NCI-H1417 (cell line): ENCODE measurements around the gene KCNK7.

Source experiments
- DNase-seq, 3 experiments: peaks; one replicate each; lab custom pipeline; 2025; lab: John Stamatoyannopoulos, UW

KCNK7 gene

GRCh38 chr11:65627202-65627601, 31.6 kb upstream of the KCNK7 start:
- no peak for DNase-seq

GRCh38 chr11:65625628-65626342, 30.2 kb upstream of the KCNK7 start:
- DNase-seq: peak in 2 of 3 experiments; percentile 12 to 17

- DNase-seq: no peak
These were observed 29.5 kb upstream of the KCNK7 start for GRCh38 chr11:65624931-65625627.

DNA sequence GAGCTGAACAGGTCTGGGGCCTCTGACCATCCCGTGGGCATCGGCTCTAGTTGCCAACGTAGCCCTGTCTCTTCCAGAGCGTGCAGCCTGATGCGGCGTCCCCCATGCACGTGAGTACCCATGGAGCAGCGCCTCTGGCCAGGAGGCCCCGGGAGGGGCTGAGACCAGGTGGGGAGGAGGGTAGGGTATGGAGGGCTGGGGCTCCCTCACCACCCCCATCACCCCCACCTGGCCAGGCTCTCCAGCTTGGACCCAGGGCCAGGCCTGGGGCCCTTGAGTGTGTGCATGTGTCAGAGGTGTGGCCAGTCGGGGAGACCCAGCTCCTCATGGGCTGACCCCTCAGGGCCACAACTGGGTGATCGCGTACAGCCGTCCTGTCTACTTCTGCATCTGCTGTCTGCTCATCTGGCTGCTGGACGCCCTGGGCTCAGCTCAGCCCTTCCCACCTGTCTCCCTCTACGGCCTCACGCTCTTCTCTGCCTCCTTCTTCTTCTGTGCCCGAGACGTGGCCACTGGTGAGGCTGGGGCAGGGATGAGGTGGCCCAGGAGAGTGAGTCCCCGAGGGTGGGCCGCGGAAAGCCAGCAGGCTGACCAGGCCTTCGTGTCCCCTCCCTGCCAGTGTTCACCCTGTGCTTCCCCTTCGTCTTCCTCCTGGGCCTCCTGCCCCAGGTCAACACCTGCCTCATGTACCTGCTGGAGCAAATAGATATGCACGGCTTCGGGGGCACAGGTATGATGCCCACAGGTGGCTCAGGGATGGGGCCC, 28.4 kb upstream of the KCNK7 start:
- DNase-seq: no peak

GRCh38 chr11:65623177-65623576, 27.6 kb upstream of the KCNK7 start:
- no peak for DNase-seq

DNA sequence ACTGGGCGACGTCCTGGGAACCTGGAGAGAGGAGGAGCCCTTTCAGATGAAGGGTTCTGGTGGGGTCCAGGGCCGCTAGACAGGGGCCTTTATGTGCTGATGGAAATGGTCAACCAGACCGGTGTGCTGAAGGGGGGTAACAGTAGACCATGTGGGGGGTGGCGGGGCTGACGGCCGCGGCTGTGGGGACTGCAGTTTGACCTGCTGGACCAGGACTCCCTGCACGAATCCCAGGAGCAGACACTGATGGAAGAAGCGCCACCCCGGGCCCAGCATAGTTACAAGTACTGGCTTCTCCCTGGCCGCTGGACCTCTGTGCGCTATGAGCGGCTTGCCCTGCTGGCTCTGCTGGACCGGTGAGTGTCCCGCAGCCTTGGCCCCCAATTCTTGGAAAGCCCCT, 26.4 kb upstream of the KCNK7 start:
- no peak for DNase-seq

GRCh38 chr11:65621460-65621859, 25.9 kb upstream of the KCNK7 start:
- DNase-seq: no peak

- DNase-seq: no peak
These were observed 25.1 kb upstream of the KCNK7 start for GRCh38 chr11:65620666-65621065.

GRCh38 chr11:65619281-65619928, 23.8 kb upstream of the KCNK7 start:
- DNase-seq: no peak

GRCh38 chr11:65618763-65619162, 23.2 kb upstream of the KCNK7 start:
- no peak for DNase-seq

DNA sequence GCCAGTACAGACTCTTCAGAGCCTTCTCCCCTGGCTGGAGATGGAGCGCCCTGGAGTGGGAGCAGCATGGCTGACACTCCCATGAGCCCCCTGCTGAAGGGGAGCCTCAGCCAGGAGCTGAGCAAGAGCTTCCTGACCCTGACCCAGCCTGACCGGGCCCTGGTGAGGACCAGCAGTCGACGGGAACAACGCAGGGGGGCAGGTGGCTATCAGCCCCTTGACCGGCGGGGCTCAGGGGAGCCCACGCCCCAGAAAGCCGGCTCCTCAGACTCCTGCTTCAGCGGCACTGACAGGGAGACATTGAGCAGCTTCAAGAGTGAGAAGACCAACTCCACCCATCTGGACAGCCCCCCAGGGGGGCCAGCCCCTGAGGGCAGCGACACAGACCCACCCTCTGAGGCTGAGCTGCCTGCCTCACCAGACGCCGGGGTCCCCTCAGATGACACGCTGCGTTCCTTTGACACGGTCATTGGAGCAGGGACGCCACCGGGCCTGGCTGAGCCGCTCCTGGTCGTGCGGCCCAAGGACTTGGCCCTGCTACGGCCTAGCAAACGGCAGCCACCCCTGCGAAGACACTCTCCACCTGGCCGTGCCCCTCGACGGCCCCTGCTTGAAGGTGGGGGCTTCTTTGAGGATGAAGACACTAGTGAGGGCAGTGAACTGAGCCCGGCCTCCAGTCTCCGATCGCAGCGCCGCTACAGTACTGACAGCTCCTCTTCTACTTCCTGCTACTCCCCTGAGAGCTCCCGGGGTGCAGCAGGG, 22.6 kb upstream of the KCNK7 start:
- DNase-seq: no peak

GRCh38 chr11:65617136-65617850, 21.7 kb upstream of the KCNK7 start:
- DNase-seq: no peak

DNA sequence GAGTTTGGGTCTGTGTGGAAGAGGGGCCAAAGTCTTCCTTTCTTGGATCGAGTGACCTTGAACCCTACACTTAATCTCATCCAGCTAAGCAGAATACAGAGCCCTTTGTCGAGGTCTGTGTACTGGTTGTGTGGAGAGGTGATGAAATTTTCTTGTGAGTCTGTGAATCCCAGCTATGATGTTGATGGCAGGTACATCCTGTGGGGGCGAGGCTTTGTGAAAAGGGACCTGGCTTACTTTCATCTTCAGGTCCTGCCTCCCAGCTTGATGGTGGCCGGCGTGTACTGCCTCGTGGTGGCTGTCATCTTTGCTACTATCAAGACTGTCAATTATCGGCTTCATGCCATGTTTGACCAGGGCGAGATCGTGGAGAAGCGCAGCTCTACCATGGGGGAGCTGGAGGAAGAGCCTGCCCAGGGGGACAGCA, 21.0 kb upstream of the KCNK7 start:
- no peak for DNase-seq

GRCh38 chr11:65615950-65616574, 20.5 kb upstream of the KCNK7 start:
- DNase-seq: peak in 2 of 3 experiments; percentile 65 to 72

- DNase-seq: peak; percentile 100
These were observed 19.8 kb upstream of the KCNK7 start, which contains the start of gene PCNX3 for GRCh38 chr11:65615229-65615949. Gene PCNX3 (plus strand): TSS chr11:65615776. CDS start chr11:65616312, 536 bp downstream.

- peak in 1 of 3 experiments; percentile 54 for DNase-seq
These were observed 17.7 kb upstream of the KCNK7 start for GRCh38 chr11:65613091-65613928.

- no peak for DNase-seq
These were observed 17.1 kb upstream of the KCNK7 start for GRCh38 chr11:65612691-65613090.

- DNase-seq: no peak
These were observed 16.4 kb upstream of the KCNK7 start for GRCh38 chr11:65611758-65612603.
